Measurements from ENCODE around the gene ABR.
"Not testable (repeated sequence)": the region's sequence is repeated elsewhere in the genome, so short reads cannot be mapped to it uniquely, and the experiment has no call there.

ABR gene

DNA sequence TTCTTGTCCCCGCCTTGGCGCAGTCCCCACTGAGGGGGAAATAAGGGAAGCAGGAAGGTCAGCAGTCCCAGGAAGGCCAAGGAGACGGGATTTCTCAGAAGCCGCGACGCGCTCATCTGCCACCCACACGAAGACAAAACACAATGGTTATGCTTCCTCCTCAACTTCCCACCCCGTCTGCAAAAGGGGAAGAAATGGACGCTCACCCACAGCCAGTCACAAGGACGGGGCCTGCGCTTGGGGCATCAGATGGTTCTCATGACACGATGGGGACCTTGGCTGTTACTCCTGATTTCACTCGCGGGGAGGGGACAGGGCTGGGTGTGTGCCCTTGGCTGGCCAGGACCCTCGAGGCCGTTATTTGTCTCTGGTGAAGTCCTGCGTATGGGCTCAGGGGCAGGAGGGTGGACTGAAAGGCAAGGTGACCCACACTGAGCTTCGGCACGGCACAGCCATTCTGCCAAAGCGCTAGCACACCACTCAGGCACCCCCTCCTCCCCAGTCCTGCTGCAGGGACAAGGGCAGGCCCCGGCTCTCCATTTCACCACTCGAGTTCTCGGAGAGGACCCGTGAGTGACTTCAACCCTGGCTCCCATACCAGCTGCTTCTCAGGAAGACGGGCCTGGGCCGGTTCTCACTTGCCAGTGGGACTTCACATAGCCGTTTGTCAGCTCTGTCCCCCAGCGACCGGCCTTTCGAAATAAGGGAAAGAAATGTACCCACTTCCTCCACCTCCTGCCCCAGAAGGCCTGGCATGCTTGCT, 84.5 kb downstream of the ABR start:
- DNase-seq (ENCODE audit: low read depth), result no peak

DNA sequence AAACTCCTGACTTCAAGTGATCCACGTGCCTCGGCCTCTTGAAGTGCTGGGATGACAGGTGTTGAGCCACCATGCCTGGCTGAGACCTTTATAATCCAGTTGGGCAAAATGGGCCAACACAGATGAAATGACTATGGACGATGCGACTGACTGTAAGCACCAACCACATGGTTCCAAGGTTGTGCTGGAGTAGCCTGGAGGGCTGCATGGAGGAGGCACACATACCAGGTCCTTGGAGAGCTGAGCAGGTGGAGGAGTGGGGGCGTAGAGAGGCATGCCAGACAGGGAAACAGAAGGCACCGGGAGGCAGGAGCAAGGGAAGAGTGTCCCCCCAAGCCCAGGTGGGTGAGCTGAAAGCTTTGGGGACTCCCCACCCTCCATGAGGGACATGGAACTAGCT, 85.2 kb downstream of the ABR start:
- DNase-seq (ENCODE audit: low read depth), result no peak

DNA sequence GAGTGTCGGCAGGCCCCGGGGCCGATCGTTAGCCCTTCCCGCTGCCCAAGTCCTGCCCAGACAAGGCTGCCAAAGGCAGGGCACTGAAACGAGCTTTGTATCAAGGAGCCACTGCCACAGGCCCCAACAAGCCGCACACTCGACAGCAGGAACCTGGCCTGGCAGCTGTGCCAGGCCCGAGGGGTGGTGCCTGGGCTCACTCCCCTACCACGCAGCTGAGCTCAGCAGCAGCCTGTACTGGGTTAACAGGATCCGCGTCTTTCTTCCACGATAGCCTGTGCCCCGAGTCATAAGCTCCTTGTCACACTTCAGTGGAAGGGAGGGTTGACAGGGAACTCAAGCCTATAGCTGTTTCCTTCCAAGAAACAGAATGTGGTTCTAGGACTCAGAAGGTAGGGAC, 87.9 kb downstream of the ABR start:
- DNase-seq (ENCODE audit: low read depth), result no peak

DNA sequence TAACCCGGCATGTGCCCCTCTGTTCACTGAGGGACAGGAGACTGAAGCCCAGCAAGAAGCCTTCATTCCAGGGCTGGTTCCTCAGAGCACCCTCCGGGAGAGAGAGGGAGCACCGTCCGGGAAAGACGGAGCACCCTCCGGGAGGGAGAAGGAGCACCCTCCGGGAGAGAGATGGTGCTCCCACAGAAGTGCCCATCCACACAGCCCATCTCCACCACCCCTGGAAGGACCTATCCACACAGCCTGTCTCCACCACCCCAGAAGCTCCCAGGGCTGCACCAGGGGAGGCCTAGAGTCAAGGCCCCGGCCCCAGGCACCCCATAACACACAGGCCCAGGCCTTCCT, 88.6 kb downstream of the ABR start:
- no peak for DNase-seq (ENCODE audit: low read depth)

DNA sequence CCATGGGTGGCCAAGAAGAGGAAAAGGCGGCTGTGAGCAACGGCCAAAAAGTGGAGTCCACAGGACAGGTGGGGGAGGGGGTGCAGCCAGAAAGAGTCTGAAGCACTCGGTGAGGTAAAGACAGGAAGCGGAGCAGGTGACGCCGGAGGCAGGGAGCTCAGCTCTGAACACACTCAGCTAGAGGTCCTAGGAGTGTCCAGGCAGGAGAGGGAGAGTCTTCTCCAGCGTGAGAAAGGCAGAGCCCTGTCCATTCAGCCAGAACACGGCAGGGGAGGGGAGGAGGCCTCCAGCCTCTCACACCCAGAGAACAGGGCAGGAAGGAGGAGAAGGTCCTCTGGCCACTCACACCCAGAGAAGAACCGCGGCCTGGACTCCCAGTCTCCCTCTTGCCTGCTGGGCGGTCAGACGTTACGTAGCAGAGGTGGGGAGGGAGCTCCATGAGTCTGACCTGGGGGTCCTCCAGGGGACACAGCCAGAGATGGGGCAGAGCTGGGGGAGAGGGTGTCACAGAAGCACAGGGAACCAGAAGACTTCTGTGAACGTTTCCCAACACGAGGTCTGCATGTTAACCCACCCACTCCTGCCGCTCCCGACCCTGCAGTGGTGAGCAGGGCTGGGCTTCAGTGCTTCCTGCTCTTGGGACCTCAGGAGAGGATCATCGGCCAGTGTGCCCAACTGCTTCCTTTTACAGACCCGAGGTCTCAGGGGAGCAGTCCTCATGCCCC, 89.2 kb downstream of the ABR start:
- DNase-seq (ENCODE audit: low read depth), result no peak

DNA sequence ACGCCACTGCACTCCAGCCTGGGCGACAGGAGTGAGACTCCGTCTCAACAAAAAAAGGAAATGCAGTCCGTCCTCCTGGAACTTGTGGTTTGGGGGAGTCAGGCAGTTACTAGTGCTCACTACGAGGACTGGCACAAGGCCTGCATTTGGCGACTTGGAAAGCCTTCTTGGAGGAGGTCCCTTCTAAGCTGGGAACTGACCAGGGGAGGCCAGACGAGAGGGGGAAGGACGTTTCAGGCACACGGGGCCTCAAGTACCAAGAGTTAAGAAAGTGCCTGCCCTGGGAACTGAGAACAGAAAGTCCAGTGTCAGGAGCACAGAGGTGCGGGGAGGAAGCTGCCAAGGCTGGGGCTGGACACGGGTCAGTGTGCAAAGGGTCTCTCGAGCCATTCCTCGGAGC, 89.9 kb downstream of the ABR start:
- DNase-seq (ENCODE audit: low read depth), result no peak

DNA sequence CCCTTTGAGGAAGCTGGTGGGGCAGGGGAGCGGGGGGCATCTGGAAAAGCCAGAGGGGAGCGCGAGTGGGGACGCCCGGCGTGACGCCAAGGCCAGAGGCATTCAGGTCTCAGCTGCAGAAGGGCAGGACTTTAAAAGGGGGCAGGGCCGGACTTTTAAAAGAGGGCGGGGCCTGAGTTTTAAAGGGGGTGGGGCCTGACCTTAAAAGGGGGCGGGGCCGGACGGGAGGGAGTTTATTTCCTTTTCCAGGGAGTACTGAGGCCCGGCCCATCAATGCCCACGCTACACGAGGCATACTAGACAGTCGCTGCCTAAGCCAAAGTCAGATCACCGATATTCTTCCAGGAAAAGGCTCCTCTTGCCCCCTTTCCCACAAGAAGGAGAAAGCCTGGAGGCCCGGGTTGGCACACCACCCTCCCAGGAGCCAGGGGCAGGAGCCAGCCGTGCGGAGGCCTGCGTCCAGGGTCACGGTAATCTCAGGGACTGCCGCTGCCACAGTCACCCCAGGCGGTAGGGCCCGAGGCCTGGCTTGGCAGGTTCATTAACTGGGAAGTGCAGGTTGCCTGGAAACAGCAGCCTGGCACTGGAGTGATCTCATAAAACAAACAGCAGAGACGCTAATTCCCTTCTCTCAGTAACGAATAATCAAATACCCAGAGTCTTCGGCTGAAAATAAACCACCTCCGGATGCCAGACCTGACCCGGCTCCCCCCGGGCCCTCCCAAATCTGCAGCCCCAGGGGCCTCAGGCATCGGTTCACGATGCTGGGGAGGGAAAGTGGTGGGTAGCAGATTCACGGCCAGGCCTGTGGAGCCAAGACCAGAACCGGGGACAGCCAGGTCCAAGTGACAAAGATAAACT, 92.2 kb downstream of the ABR start:
- no peak for DNase-seq (ENCODE audit: low read depth)

DNA sequence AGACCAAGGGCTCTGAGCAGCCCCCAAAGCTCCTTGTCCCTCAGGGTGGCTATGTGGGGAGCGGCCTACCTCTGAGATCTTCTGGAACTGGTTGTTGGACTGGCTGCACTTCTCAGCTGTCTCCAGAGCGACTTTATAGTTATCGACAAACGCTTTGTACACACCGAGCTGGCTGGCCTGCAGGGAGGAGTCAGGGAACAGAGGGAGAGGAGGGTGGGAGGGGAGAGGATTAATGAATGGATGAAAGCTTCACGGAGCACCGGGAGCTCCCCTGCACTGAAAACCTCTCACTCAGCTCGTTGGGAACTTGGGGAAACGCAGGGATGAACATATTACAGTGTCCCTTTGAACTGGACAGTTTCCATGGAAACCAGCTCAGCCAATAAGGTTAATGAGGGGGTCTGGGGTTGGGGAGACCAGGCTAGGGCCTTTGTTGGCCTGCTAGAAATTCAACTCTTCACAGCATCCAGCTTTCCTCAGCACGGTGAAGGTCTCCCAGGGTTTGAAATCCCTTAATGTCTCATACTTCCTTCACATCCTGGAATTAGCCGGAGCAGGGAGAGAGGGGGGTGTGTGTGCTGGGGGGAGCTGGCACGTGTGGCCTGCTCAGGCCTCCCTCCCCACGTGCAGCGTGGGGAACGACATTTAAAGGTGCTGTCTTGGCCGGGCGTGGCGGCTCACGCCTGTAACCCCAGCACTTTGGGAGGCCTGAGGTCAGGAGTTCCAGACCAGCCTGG, 96.2 kb downstream of the ABR start:
- DNase-seq (ENCODE audit: low read depth), result no peak

DNA sequence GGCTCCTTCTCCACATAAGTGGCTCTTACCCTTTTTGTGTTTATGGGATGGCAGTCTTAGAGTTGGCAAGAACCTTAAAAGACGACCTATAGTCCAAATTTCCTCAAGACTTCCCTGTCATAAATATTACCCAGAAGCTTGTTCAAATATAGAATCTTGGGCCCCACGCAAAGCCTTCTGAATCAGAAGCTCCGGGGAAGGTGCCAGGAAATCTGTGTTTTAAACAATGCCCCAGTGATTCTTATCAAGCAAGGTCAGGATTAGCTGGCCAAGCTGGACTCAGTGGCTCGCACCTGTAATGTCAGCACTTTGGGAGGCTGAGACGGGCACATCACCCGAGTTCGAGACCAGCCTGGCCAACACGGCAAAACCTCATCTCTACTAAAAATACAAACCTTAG, 97.2 kb downstream of the ABR start:
- DNase-seq (ENCODE audit: low read depth), result no peak

DNA sequence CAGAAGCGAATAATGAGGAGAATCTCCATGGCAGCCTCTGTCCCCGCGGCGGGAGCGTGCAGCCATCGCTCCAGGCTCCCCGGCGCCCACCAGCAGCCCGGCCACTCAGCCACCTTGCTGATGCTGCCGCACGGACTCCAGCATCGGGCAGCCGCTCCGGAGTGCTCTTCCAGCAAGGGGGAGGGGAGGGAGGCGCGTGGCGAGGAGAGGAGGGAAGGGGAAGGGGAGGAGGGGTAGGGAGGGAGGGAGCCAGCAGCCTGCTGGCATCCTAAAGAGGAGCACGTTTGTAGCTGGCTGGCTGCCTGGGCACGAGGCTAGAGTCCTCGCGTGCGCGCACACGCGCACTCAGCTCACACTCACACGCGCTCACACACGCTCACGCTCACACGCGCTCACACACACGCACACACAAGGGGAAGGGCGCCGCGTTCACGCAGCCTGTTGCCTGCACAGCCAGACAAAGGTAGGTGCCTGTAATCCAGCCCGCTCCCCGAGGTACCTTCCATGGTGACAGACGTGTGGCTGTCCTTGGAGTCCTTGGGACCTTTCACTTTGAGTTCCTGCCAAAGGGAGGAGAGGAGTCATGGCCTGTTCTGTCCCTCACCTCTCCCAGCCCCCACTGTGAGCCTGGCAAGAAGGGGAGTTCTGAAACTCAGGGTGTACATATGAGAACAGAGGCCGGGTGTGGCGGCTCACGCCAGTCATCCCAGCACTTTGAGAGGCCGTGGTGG, 100.8 kb downstream of the ABR start:
- no peak for DNase-seq (ENCODE audit: low read depth)

DNA sequence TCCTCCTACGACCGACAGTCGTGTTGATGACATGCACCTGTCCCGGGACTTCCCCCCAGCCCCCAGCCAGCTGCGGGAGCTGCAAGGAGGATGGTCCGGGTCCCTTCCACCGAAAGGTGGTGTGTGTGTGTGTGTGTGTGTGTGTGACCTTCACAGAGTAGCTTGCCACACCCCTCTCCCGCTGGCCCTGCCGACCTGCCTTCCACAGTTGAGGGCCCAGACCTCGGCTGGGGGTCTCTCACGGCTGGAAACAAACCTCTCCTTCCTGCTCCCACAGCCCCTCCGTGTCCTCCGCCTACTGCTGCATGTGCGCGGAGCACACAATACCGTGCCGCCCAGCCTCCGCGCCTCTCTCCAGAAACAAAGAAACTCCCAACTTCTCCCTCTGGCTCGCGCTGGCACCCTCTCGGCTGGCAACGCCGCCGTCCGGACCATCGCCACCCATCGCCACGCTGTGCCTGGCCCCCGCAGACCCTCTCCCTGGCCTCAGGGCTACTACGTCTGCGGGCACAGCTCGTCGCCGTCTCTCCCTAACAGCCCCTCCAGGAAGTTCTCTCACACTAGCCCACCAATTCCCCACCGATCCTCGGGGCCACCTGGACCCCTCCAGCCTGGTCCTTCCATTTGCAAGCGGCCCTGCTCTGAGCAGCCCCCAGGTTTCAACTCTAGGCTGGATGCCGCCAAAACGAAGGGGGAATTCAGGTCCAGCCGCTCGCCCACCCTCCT, 101.6 kb downstream of the ABR start:
- no peak for DNase-seq (ENCODE audit: low read depth)

DNA sequence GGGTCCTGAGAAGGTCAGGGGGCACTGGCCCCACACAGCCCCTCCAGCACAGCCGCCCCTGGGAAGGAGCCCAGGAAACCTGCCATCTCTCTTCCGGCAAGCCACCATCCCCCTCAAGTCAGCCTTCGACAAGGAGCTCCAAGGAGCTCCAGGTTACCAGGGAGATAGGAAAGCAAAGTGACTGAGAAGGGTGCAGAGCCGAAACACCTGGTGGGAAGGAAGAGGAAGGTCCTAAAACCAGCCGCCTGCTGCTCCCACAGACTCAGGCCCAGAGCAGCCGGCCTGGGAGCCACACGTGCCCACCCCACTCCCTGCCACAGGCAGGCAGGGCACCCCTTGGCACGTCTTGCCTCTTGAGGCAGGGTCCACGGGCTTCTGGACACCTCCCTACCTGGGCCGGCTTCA, 102.2 kb downstream of the ABR start:
- no peak for DNase-seq (ENCODE audit: low read depth)

DNA sequence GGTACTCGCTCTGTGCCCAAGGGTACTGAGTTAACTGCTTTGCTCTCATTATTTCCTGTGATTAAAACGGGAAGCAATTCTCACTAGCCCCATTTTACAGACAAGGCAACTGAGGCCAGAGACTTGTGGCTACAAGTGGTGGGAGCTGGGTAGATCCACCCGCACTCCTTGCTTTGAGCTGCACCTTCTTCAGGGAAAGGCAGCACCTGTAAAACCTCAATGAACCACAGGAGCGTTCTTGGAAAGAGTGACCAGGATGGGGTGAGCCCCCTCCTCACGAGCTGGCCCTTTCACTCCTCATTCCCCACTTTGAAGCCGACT, 102.8 kb downstream of the ABR start:
- DNase-seq (ENCODE audit: low read depth), result no peak

DNA sequence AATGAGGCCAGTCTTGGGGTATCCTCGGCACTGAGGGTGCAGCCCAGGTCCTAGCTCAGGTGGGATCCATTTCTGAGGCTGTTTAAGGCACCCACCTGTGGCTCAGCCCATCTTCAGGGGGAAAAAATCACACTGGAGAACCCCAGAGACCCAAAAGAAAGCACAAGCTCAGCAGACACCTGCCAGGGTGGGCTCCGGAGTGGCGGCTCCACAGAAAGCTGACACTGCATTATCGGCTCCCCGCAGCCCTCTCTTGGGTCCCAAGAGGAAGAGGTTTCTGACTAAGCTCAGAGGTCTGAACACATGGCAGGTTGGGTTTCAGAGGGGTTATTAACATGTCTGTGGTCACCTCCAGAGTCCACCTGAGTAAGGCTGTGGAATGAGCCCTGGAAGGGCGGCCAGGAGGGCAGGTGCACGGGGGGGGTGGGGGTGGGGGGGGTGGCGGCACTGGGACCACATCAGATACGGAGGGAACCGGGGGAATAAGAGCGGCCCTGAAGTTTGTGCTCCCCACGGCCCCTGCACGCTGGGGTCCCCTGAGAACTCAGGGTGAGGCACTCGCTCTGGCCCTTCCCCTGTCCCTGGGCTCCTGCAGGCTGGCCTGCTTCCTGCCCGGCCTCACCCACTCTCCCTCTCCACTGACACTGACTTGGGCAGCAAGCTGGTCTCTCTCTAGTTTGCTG, 103.3 kb downstream of the ABR start:
- no peak for DNase-seq (ENCODE audit: low read depth)

DNA sequence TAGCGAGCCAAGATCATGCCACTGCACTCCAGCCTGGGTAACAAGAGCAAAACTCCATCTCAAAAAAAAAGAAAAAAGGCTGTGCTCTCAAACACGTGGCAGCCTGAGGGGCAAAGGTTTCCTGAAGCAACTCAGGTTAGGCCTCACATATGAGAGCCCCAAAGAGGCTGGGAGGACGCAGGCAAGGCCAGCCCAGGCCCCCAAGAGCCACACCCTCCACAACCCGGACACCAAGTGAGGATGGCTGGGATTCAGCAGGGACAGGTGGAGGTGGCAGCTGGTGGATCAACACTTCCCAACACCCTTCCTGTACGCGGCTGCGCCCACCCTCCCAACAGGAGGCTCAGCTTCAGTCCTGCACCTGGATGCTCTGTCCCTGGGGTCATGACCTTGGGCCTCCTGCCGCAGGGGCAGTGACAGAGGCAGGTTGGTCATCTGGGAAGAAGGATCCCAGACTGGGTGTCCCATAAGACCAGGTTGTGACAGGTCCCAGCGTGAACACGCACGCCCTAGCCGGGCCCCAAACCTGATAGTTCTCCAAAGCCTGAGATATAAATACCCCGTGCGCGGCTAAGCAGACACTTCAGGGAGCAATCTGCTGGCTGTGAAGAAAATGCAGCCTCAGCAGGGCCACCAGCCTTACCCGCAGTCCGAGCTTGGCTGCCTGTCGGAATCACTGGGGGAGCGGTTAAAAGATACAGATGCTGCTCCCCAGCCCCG, 104.7 kb downstream of the ABR start:
- no peak for DNase-seq (ENCODE audit: low read depth)

DNA sequence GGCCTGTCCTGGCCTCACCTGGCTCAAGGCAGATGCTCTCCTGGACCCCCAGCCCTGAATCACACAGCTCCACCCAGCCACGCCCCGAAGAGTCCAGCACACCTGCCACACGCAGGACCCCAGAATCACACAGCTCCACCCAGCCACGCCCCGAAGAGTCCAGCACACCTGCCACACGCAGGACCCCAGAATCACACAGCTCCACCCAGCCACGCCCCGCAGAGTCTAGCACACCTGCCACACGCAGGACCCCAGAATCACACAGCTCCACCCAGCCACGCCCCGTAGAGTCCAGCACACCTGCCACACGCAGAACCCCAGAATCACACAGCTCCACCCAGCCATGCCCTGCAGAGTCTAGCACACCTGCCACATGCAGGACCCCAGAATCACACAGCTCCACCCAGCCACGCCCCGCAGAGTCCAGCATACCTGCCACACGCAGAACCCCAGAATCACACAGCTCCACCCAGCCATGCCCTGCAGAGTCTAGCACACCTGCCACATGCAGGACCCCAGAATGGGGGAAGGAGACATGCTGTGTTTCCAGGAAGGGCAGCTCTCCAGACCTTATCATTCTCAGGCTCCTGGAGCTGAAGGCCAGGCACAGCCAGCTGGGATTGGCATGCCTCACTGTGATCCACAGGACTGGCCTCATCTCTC, 105.7 kb downstream of the ABR start:
- not testable (repeated sequence) for DNase-seq (ENCODE audit: low read depth)

DNA sequence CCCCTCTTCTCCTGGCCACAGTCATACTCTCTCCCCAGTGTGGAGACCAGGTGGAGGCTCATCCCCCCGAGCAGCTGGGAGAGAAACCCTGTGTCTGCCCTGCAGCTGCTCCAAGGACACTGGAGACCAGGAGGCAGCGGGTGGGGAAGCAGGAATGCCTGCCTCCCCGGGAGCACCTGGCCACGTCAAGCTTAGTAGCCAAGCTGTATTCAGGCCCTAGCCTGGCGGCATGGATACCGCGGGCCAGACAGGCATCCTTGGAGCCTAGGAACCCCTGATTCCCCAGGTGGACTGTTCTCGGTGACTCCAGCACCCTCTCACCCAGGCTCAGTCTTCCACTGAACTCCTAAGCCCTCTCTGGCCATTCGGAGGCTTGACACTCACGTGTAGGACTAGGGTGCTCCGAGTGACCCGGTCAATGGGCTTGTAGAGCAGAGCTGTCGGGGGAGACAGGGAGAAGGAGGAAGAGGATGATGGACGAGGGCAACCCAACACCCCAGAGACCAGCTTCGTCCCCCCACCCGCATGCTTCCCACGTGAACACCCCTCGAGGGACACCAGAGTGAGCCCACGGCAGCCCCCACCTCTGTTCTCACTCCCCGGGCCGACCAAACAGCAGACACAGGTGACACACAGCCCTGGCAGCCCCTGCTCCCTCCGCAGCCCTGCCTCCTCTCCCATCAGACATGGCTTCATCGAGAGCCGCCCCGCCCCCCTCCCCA, 106.4 kb downstream of the ABR start:
- DNase-seq (ENCODE audit: low read depth), result no peak

DNA sequence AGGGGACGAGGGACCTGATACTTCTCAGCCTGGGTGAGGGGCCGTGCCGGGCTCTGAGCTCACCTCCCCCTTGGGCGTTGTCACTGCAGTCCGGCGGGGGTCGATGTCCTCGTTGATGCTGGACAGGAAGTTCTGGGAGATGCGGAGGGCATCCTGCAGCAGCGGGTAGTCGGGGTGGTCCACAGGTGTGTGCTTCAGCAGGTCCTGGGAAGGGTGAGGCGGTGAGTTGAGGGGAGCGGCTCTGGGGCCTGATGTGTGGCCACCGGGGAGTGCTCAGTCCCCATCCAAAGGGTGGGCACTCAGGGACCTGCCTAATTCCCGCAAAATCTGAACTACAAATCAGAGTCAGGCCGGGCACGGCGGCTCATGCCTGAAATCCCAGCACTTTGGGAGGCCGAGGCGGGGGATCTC, 107.2 kb downstream of the ABR start:
- no peak for DNase-seq (ENCODE audit: low read depth)
